ENCODE measurements around the gene PIEZO2. TPM values are rescaled to one million over a fixed set of nuclear protein-coding genes. Genes with fewer than 3 reads are reported as not detected.

The PIEZO2 gene
- total and polyA plus RNA-seq, 2 of the 8 experiments (the other 6 are each of a cell fraction or from before 2014, with no cell fraction given) = 4.7 to 16.5 TPM

DNA sequence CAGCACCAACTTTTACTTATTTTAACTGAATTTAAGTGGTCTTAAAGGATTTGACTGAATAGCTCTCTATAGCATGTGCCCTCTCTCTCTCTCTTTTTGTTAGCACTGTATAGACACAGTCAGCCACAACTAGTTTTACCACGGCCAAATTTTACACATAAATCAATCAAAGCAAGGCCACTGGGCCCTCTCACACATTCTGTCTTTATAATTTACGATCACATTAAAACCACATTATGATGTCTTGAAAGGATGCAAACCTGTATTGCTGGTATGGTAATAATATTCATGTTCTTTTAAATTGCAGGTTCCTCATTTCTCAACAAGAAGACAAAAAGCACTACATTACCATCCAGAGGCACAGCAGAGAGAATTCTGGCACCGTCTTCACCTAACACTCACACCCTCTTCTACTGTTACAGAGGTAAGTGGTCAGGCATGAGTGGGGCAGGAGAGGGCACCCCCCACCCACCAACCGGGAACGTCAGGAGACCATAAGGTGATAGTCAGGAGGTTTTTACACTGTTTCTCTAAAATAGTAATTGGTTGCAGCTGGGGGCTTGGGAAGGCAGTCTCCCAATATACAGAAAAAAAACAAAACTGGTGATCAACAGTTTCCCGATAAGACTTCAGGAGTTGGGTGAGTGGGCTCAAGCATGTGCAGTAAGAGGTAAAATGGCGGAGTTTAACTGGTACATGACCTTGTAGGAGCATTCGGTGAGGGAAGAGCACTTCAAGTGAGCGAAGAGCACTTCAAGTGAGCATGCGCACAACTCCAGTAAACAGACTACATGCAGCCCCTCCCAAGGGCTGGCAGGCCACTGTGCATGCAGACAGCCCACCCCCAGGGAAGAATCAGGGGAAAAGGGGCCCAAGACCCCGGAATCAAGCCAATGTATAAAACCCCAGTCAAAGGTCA is 296.7 kb downstream of the PIEZO2 start:
- H3K4ac ChIP-seq (replicated peaks; ENCODE audit: insufficient read length, low read depth, low read length) = no peak overlapping the region
- ChIA-PET POLR2A (ENCODE audit: partially characterized antibody) (no interaction called here), CTCF (ENCODE audit: partially characterized antibody) (interaction anchor here (0.6 to 10.2 kb wide), 17 partner anchors 12 to 701 kb away, joined by 3 to 96 read pairs (median 4); partner anchors contain the start of gene PIEZO2)
- FAIRE-seq (no peak), DNase-seq (ENCODE audit: low read depth in 1 of 2, low spot score in 2 of 2) (no peak)
- H3K4me1 ChIP-seq (replicated peaks in 1 of 4; ENCODE audit: control insufficient read depth in 3 of 4, insufficient read depth in 4 of 4, low read length in 3 of 4) = peaks cover 0 to 4% (median 3%) of the 10 kb centered on the region in 4 experiments; a peak in 4 of 7 replicates
- no peaks in the 10 kb centered on the region for H3K79me2 ChIP-seq (ENCODE audit: control insufficient read depth in 1 of 2, insufficient read depth in 2 of 2, low read length in 2 of 2)
- no peak overlapping the region for H2BK20ac ChIP-seq (ENCODE audit: low read length)
- H3K9me3 ChIP-seq (ENCODE audit: insufficient read depth in 2 of 2, low read depth in 1 of 2, low read length in 1 of 2) = no peaks in the 10 kb centered on the region
- no peak overlapping the region for H3K9ac ChIP-seq (replicated peaks in 1 of 4; ENCODE audit: extremely low read depth in 1 of 4, low read depth in 3 of 4, low read length in 3 of 4)
- no peak overlapping the region for H2AK5ac ChIP-seq (ENCODE audit: low read depth, low read length)
- no peaks in the 10 kb centered on the region for H4K20me1 ChIP-seq (replicated peaks in 1 of 2; ENCODE audit: control insufficient read depth in 1 of 2, insufficient read depth in 2 of 2, low read length in 2 of 2)
- no peak overlapping the region for H2BK5ac ChIP-seq (ENCODE audit: low read depth, low read length)
- H3K4me2 ChIP-seq (ENCODE audit: insufficient read depth in 1 of 2, low read depth in 2 of 2, low read length in 2 of 2) = no peak overlapping the region
- no peak overlapping the region for H3K23ac ChIP-seq (ENCODE audit: insufficient read length)
- WGBS, 2 experiments (ENCODE audit: extremely low coverage in 1 of 2, insufficient coverage in 1 of 2, insufficient read length in 1 of 2, insufficient replicate concordance in 2 of 2, low coverage in 1 of 2, low lambda C conversion rate in 2 of 2, missing lambda C conversion rate in 1 of 2) = 91% methylated on average over 11 of the region's 11 CpGs; no CpG with 5 or more reads in 1 of the 2 experiments
- no peak overlapping the region for H2BK15ac ChIP-seq (ENCODE audit: low read length)
- H3K27me3 ChIP-seq (replicated peaks in 1 of 4; ENCODE audit: control insufficient read depth in 3 of 4, extremely low read depth in 1 of 4, insufficient read depth in 3 of 4, low read length in 3 of 4) = no peaks in the 10 kb centered on the region
- H4K5ac ChIP-seq (ENCODE audit: insufficient read length, low read depth, low read length) = no peak overlapping the region
- no peak overlapping the region for H3K56ac ChIP-seq (replicated peaks; ENCODE audit: insufficient read length, low read depth, low read length)
- H4K8ac ChIP-seq (ENCODE audit: extremely low read depth, insufficient read depth, low read length) = no peak overlapping the region
- no peaks in the 10 kb centered on the region for H3K36me3 ChIP-seq (ENCODE audit: control insufficient read depth in 2 of 4, insufficient read depth in 4 of 4, low read length in 3 of 4)
- no peak overlapping the region for H2BK120ac ChIP-seq (replicated peaks; ENCODE audit: low read depth, low read length)
- no peak overlapping the region for H3K4me3 ChIP-seq (ENCODE audit: extremely low read depth in 1 of 4, insufficient read depth in 2 of 4, low read depth in 3 of 4, low read length in 4 of 4)
- no peak overlapping the region for H3K27ac ChIP-seq (ENCODE audit: low read depth, low read length)
- no peak overlapping the region for H3K14ac ChIP-seq (ENCODE audit: insufficient read length)
- no peaks in the 10 kb centered on the region for H3K79me1 ChIP-seq (ENCODE audit: low read depth, low read length)
- no peak overlapping the region for H4K91ac ChIP-seq (replicated peaks; ENCODE audit: insufficient read length, low read length)
- no peak overlapping the region for H2BK12ac ChIP-seq (ENCODE audit: low read depth, low read length)
- H3K18ac ChIP-seq (ENCODE audit: extremely low read depth, low read length) = no peak overlapping the region
- H3K23me2 ChIP-seq (ENCODE audit: low read depth, low read length) = no peaks in the 10 kb centered on the region
- no peak overlapping the region for H2AFZ ChIP-seq (ENCODE audit: low read length)
- TF ChIP-seq, protein P1, sequence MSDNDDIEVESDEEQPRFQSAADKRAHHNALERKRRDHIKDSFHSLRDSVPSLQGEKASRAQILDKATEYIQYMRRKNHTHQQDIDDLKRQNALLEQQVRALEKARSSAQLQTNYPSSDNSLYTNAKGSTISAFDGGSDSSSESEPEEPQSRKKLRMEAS (IDR thresholded peaks at IDR 0.05) = no peak
- no peak for TF ChIP-seq ASH2L (IDR thresholded peaks at IDR 0.05; ENCODE audit: low read length)
- TF ChIP-seq JUND (IDR thresholded peaks at IDR 0.05; ENCODE audit: low read length) = no peak
- TF ChIP-seq SIN3A (conservative IDR thresholded peaks at IDR 0.05 in 1 of 2, IDR thresholded peaks at IDR 0.05 in 1 of 2; ENCODE audit: low read depth in 1 of 2, low read length in 2 of 2) = no peak
- TF ChIP-seq, protein P2, sequence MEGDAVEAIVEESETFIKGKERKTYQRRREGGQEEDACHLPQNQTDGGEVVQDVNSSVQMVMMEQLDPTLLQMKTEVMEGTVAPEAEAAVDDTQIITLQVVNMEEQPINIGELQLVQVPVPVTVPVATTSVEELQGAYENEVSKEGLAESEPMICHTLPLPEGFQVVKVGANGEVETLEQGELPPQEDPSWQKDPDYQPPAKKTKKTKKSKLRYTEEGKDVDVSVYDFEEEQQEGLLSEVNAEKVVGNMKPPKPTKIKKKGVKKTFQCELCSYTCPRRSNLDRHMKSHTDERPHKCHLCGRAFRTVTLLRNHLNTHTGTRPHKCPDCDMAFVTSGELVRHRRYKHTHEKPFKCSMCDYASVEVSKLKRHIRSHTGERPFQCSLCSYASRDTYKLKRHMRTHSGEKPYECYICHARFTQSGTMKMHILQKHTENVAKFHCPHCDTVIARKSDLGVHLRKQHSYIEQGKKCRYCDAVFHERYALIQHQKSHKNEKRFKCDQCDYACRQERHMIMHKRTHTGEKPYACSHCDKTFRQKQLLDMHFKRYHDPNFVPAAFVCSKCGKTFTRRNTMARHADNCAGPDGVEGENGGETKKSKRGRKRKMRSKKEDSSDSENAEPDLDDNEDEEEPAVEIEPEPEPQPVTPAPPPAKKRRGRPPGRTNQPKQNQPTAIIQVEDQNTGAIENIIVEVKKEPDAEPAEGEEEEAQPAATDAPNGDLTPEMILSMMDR (IDR thresholded peaks at IDR 0.05; ENCODE audit: control extremely low read depth in 1 of 3, insufficient read depth in 1 of 3, low read depth in 1 of 3, low read length in 3 of 3) = peak in 1 of 3 experiments; percentile 16; a peak in 1 of 4 replicates
- no peak for TF ChIP-seq KDM5A (IDR thresholded peaks at IDR 0.05; ENCODE audit: low read length)
- no peak for TF ChIP-seq RBBP5 (IDR thresholded peaks at IDR 0.05; ENCODE audit: borderline replicate concordance, low read depth, low read length)
- TF ChIP-seq RXRA (IDR thresholded peaks at IDR 0.05; ENCODE audit: insufficient read depth, low read depth, low read length) = no peak
